ENCODE data around the gene UNK.

DNA sequence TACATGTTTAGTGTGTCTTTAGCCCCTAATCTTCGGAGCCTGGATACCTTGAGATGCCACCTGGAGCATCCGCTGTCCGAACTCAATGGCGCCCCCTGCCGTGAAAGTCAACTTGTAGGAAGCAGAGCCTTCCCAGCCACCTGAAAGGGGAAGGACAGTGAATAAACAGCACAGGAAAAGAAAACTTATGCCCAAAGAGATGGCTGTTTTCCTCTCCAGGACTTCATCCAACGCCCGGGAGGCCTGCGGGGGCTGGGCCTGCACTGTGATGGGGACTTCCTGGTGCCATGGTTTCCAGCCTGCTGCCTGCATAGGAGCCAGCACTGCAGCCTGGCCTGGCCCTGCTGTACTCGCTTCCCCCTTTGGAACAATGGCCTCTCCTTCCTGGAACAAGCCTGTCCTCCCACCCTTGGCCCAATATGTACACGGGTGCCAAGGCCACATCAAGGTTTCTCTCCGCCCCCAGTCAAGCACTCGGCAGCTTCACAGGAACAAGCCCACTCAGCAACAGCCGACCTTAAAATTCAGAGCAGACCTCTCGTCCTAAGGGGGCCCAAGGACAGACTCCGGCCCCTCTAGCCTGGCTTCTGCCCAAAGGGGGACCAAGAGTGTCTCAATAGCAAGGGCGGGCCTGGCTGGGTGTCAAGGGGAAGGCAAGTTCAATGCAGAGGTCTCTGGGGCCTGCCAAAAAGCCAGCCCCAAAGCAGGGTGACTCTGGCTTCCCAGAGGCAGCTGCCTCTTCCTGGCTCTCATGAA, 64.1 kb downstream of the UNK start:
- no peak for TF ChIP-seq POLR2A (IDR thresholded peaks at IDR 0.05)
- TF ChIP-seq, protein P1, sequence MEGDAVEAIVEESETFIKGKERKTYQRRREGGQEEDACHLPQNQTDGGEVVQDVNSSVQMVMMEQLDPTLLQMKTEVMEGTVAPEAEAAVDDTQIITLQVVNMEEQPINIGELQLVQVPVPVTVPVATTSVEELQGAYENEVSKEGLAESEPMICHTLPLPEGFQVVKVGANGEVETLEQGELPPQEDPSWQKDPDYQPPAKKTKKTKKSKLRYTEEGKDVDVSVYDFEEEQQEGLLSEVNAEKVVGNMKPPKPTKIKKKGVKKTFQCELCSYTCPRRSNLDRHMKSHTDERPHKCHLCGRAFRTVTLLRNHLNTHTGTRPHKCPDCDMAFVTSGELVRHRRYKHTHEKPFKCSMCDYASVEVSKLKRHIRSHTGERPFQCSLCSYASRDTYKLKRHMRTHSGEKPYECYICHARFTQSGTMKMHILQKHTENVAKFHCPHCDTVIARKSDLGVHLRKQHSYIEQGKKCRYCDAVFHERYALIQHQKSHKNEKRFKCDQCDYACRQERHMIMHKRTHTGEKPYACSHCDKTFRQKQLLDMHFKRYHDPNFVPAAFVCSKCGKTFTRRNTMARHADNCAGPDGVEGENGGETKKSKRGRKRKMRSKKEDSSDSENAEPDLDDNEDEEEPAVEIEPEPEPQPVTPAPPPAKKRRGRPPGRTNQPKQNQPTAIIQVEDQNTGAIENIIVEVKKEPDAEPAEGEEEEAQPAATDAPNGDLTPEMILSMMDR (IDR thresholded peaks at IDR 0.05) = peak; percentile 46 to 76 (median 62)

All from heart left ventricle (tissue), 13 donors.